Activated CD4-positive, CD25-positive, alpha-beta regulatory T cell treated with anti-CD3 and anti-CD28 coated beads, Interleukin-2, amount 50 U/mL, for 72 hours (primary cell): ENCODE results near the gene HCN2.
"Not testable (repeated sequence)": the region's sequence is repeated elsewhere in the genome, so short reads cannot be mapped to it uniquely, and the experiment has no call there.

ENCODE experiments used
- DNase-seq: peaks from one replicate; pipeline ENCODE4 v3.0.0; 2021

Gene HCN2

DNA sequence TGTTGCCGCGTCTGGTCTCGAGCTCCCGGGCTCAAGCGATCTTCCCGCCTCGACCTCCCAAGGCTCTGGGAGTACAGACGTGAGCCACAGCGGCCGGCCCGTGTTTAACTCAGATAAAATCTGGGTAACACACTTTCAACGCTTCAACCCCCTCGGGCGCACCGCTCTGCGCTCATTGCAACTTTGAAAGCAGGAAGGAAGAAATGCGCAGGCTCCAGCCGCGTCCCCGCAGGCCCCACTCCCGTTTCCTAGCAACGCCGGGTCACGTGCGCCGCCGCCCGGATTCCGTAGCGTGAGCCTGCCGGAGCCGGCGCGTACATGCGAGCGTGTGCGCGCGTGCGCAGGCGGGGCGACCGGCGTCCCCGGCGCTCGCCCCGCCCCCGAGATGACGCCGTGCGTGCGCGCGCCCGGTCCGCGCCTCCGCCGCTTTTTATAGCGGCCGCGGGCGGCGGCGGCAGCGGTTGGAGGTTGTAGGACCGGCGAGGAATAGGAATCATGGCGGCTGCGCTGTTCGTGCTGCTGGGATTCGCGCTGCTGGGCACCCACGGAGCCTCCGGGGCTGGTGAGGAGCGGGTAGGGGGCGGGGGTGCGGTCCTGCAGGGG is 17.4 kb upstream of the HCN2 start, which contains the start of gene BSG:
BSG (plus strand) TSS at position 457 of the 603 bp plus-strand sequence; CDS start at position 496, 39 bp downstream.
- DNase-seq, result peak; percentile 99

- DNase-seq, result no peak
Measured at GRCh38 chr19:572743-573518, 16.8 kb upstream of the HCN2 start.

- no peak for DNase-seq
Measured at GRCh38 chr19:573519-573825, 16.2 kb upstream of the HCN2 start.

GRCh38 chr19:574658-575526 is 14.8 kb upstream of the HCN2 start:
- no peak for DNase-seq

- no peak for DNase-seq
Measured at GRCh38 chr19:575527-576506, 13.9 kb upstream of the HCN2 start.

DNA sequence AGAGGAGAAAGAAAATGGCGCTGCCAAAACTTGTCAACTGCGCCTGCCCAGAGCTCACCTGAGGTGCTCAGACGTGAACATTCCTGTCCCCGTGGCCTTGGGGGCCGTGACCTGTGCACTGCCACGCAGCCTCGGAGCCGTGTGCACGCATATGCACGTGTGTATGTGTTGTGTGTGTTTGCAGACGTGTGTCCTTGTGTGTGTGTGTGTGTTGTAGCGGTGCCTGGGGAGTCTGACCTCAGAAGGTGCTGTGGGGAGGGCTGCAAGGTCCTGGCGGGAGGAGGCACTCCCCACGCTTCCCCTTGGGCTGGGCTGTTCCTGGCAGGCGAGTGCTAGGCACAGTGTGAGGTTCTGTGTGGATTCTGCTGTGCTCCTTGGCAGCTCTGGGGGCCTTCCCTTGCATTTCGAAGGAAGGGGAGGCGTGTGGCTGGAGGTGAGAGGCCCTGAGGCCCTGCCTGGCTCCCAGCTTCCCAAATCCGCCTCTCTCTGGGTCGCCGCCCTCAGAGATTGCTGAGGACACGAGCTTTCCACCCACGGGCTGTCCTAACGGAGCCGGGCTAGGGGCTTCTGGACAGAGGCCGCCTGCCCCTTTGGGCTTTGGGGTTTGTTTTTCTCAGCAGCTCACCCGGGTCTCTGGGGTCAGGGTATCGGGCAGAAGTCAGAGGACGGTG is 12.8 kb upstream of the HCN2 start:
- DNase-seq, result no peak

DNA sequence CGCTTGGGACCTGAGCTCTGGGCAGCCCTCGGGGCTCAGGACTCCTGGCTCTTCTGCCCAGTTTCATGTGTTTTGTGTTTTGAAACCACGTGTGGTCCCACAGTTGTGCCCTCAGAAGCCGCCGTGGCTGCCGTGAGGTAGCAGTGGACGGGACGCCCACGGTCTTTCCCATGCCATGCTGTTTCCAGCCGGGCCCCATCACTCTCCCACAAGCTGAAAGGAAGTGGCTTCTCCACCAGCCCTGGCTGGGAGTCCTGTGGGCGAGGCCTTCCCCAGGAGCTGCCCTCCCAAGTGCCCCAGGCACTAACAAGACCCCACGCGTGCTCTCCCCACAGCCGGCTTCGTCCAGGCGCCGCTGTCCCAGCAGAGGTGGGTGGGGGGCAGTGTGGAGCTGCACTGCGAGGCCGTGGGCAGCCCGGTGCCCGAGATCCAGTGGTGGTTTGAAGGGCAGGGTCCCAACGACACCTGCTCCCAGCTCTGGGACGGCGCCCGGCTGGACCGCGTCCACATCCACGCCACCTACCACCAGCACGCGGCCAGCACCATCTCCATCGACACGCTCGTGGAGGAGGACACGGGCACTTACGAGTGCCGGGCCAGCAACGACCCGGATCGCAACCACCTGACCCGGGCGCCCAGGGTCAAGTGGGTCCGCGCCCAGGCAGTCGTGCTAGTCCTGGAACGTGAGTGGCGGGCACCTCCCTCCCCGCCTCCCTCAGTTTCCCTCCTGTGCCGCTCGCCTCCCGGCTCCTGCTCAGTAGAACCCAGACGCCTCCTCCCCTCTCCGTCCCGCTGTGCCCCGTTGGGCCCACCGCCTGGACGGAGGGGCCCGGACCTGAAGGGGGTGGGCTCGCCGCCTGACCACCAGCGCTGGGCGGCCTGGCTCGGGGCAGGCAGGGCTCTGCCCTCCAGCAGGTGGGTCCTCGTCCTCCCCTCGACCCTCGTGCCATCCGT is 12.0 kb upstream of the HCN2 start:
- no peak for DNase-seq

DNA sequence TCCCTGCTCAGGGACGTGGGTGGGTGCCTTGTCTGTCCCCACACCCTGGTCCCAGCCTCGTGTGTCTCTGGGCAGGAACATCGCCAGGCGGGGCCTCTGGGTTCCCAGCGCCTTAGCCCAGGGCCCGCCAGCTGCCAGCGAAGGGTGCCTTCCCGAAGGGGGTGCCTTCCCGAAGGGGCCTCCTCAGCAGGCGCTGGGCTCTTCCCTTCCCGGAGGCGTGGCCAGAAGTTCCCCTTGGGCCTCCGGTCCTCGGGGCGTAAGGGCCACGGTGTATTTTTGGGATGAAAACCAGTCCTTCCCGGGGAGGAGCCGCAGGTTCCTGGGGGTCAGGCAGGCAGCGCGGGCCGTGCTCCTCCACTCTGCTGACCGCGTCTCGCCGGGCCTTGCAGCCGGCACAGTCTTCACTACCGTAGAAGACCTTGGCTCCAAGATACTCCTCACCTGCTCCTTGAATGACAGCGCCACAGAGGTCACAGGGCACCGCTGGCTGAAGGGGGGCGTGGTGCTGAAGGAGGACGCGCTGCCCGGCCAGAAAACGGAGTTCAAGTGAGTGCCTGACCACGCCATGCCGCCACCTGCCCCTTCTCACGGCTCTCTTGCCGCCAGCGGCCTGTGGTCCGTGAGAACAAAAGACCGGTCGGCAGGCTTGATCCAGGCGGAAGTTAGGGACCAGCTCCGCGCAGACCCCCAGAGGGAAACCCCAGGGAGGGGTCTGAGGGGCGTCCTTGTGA is 10.4 kb upstream of the HCN2 start:
- no peak for DNase-seq

DNA sequence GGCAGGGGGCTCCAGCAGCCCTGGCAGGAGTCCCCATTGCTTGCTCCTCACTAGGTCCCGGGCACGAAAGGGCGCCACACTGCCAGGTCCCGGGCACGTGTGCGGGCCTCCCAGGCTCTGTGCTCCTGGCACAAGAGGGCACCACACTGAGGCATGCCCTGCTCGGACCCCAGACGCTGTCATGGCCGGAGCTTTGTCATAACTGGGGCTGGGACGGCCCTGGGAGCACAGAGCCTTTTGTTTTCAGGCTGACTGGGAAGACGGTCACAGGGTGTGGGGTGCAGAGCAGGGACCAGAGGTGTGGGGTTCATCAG is 9.9 kb upstream of the HCN2 start:
- DNase-seq, result no peak

- DNase-seq, result no peak
Measured at GRCh38 chr19:580274-580835, 9.3 kb upstream of the HCN2 start.

DNA sequence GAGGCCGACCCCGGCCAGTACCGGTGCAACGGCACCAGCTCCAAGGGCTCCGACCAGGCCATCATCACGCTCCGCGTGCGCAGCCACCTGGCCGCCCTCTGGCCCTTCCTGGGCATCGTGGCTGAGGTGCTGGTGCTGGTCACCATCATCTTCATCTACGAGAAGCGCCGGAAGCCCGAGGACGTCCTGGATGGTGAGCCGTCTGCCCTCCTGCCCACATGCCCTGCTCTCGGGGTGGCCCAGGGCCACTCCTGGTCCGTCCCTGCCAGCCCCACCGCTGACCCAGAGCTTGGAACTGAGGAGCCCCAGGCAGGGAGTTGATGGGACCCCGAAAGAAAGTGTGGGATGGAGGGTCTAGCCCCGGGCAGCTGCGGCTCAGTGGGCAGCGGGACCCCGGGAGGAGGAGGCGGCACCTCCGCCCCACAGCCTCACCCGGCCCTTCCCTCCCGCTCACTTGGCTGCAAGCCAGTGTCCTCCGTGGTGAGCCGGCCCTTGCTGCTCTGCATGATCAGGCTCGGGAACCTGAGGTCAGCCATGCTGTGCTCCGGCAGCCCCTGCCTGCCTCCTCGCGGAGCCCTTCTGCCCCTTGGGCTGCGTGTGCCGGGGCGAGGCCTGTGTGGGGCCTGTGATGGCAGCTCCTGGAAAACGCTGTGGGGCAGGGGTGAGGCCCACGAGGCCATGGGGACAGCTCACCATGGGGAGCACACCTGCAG is 8.1 kb upstream of the HCN2 start:
- no peak for DNase-seq

GRCh38 chr19:582497-583197 is 7.0 kb upstream of the HCN2 start:
- no peak for DNase-seq

GRCh38 chr19:583198-583967 is 6.3 kb upstream of the HCN2 start:
- no peak for DNase-seq

DNA sequence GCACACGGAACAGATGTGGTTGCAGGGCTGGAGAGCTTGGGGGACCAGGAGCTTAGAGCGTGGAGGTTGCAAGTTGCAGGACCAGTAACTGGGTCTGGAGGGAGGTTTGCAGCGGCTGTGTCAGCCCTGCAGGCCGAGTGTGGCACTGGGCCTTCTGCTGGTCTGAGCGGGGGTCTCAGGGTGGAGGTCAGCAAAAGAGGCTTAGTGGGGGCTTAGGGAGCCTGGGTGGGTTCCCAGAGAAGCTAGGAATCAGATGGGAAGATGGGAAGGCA is 5.8 kb upstream of the HCN2 start:
- no peak for DNase-seq

GRCh38 chr19:584240-585001 is 5.3 kb upstream of the HCN2 start:
- DNase-seq, result peak; percentile 66

DNA sequence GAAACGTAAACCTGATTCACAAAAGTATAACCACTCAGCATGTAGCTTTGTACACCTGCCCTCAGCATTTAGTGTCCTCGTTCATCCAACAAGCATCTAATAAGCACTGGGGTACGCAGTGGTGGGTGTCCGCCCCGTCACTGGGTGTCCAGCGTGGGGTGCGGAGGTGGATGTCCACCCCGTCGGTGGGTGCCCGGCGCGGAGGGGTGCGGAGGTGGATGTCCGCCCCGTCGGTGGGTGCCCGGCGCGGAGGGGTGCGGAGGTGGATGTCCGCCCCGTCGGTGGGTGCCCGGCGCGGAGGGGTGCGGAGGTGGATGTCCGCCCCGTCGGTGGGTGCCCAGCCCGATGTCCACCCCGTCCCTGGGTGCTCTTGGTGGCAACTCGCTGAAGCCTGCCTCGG is 4.5 kb upstream of the HCN2 start:
- not testable (repeated sequence) for DNase-seq

DNA sequence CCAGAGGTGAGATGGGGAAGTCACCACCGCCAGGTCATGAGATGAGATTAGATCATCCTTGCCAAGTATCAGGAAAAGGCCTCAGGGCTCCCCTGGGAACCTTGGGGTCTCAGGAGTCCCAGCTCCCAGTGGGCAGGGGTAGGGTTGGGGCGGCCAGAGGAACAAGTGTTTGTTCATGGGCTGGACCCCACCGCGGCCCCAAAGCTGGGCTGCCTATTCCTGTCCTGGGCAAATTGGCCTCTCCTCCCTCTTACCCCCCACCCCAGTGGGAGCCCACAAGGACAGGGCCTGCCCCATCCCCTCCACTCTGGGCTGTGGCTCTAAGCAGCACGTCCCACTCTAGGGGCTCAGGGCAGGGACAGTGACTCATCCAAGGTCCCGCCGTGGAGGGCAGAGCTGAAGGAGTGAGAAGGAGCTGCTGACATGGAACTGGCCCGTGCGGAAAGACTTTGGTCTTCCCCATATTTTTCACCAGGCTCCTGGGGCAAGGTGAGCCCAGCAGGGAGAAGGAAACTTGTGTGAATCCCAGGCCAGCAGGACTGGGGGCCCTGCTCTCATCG is 4.0 kb upstream of the HCN2 start:
- DNase-seq, result no peak
